WTC11 (cell line): ENCODE results near the gene OR10T2.
"Not testable (repeated sequence)": the region's sequence is repeated elsewhere in the genome, so short reads cannot be mapped to it uniquely, and the experiment has no call there.

Experiments
- AR ChIP-seq: fragments of 250-450 bp; sonication (Bioruptor Pico); IDR thresholded peaks from 2 replicates; pipeline ENCODE4 v1.9.0; 2021; ENCODE audit warnings: mild to moderate bottlenecking
- CTCF ChIP-seq: fragments of 200-600 bp; IDR thresholded peaks from 2 replicates; pipeline ENCODE4 v1.8.0; 2022; ENCODE audit warnings: antibody characterized with exemption
- GABPB1 ChIP-seq: sonication (generic); formaldehyde crosslinking; IDR thresholded peaks from 2 replicates; pipeline ENCODE4 v1.8.1; 2023; ENCODE audit warnings: mild to moderate bottlenecking, missing genetic modification reagents
- KAT7 ChIP-seq: sonication (generic); formaldehyde crosslinking; IDR thresholded peaks from 2 replicates; pipeline ENCODE4 v1.8.1; 2023; ENCODE audit warnings: missing genetic modification reagents, mild to moderate bottlenecking, borderline replicate concordance
- NR3C1 ChIP-seq: sonication (generic); formaldehyde crosslinking; conservative IDR thresholded peaks from 2 replicates; pipeline ENCODE4 v1.8.1; 2023; ENCODE audit warnings: low read depth, mild to moderate bottlenecking, missing genetic modification reagents

GRCh38 chr1:158430163-158430562 is 30.9 kb upstream of the OR10T2 start:
- TF ChIP-seq CTCF; GABPB1 (CRISPR knock-in tag); NR3C1; AR; KAT7: not testable (repeated sequence)
